Neural progenitor cell (in vitro differentiated cells): ENCODE results near the gene MACROD2.

ENCODE experiments used
- CTCF ChIP-seq: fragments of 200-600 bp; sonication (generic); IDR thresholded peaks from 2 replicates; pipeline ENCODE4 v1.5.1; 2017; ENCODE audit warnings: antibody characterized with exemption, mild to moderate bottlenecking
- EZH2 ChIP-seq: fragments of 200-600 bp; sonication (generic); IDR thresholded peaks from 2 replicates; pipeline ENCODE4 v1.6.1; 2017; ENCODE audit warnings: antibody characterized with exemption, mild to moderate bottlenecking, moderate library complexity
- EZH2phosphoT487 ChIP-seq: fragments of 200-600 bp; sonication (generic); IDR thresholded peaks from 2 replicates; pipeline ENCODE4 v1.6.1; 2017; ENCODE audit warnings: antibody characterized with exemption

DNA sequence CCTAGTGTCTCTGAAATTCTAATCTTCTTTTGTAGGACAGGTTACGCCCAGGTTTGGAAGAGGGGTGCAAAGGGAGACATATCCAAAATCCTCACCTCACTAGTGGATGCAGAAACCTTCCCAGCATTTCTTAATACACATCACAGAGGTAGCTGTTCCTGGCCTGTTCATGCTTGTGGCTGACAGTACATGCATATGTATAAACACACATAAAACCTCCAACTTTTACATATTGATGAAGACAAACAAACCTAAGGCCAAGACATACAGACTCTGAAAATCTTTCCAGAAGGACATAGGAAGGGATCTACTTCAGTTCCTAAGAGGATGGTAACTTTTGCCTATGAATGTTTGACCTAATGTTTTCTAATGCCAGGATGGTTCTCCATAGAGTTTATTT, 1214.2 kb downstream of the MACROD2 start:
- TF ChIP-seq CTCF (no peak), EZH2 (no peak), EZH2phosphoT487 (no peak)
